ENCODE measurements around the gene SMPD2.
A peak's percentile ranks its signal among the peaks of the same experiment; 100 is the strongest.
"Not testable (repeated sequence)": the region's sequence is repeated elsewhere in the genome, so short reads cannot be mapped to it uniquely, and the experiment has no call there.

SMPD2 gene

GRCh38 chr6:109447087-109447486 lies 6.6 kb downstream of the SMPD2 start:
- no peak for DNase-seq

DNA sequence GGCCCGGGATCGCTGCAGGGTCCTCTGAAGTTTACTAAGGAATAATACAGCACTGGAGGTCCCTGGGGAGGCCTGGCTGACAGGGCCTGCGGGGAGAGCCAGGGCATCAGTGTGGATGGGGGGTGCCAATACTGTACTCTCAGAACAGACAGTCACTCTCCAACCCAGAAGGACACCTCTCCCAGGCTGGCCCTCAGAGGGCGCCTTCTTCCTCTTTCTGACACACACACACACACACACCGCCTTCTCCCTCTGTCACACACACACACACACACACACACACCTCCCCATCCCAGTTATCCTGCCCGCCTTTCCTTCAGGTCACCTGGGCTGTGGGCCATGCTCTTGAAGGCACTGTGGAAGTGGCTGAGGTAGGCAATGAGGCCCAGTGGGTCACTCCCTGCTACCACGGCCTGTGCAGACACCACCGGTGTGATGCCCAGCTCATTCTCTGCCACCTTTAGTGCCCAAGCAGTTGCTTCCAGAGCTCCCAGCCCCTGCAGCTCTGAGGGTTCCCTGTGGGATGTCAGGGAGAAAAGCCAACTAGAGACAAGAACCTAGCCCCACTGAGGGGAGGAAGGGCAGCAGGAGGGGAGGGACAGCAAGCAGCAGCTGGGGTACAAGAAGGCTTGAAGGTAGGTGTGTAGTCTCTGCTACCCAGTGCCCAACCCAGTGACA lies 7.5 kb downstream of the SMPD2 start:
- no peak for DNase-seq

DNA sequence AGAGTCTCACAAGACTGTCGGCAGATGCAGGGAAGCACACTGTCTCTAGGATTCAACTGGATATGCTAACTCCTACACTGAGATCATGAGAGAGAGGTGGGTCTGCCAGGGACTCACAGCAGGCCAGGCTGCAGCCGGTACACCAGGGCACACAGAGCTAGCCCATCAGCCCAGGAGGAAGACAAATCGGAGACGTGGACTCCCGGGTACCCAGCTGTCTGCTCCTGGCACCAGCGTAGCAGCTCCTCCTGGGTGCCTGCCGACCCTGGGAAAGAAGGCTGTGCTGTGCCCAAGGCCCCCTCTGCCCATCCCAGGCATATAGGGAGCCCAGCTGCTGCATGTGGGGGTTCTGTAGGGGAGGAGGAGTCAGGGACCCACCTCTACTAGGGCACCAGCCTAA lies 8.1 kb downstream of the SMPD2 start:
- no peak for DNase-seq

- no peak for DNase-seq
Observed at GRCh38 chr6:109449064-109449794, 8.7 kb downstream of the SMPD2 start.

DNA sequence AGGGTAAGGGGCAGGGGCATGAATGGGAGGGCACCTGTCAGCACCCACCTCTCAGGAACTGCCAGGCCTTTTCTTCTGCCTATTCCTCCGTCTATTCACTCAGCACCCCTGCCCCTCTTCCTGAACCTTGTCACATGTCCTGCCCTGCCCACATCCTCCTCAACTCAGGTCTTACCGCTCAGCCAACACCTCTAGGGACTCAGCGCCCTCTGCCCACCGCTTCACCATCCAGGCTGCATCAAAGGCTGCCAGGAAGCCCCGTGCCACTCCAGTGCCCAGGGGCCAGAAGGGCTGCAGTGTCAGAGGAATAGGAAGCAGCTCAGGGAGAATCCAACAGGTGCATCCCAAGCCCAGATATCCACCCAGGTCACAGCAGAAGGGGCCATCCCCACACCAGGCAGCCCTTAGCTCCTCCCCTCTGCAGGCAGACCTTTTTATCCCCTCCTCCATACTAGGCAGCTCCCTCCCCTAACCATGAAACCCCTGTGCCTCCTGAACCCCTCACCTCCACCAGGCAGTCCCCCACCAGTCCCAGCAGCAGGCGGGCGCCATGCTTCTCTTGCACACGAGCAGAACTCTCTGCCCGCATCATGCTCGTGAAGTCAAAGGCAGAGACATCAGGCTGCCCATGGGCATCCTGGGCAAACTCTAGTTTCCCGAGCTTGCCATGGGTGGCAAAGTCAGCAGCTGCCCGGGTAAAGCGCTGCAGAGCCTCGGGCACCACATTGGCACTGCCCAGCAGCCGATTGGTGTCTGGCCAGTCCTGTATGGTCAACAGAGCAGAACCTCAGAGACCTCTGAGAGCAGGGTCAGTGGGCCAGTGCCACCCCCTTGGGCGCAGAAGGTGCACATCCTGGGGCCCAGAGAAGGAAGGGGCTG lies 9.5 kb downstream of the SMPD2 start:
- DNase-seq, result no peak

DNA sequence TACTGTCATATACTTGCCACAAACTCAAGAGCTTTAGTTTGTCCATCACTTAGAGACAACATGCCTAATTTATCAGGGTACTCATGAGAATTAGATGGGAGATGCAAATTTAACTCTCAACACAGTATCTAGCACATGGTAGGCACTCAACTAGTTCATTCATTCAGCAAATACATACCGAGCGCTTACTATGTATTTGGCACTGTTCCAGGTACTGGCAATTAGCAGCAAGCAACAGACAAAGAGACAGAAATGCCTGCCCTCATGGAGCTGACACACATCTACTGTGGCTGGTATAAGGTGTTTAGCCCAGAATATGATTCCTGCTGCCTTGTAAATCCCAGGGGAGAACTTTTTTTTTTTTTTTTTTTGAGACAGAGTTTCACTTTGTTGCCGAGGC lies 10.3 kb downstream of the SMPD2 start:
- no peak for DNase-seq

GRCh38 chr6:109451376-109451775 lies 10.9 kb downstream of the SMPD2 start:
- DNase-seq, result no peak

GRCh38 chr6:109452181-109452580 lies 11.7 kb downstream of the SMPD2 start:
- no peak for DNase-seq

DNA sequence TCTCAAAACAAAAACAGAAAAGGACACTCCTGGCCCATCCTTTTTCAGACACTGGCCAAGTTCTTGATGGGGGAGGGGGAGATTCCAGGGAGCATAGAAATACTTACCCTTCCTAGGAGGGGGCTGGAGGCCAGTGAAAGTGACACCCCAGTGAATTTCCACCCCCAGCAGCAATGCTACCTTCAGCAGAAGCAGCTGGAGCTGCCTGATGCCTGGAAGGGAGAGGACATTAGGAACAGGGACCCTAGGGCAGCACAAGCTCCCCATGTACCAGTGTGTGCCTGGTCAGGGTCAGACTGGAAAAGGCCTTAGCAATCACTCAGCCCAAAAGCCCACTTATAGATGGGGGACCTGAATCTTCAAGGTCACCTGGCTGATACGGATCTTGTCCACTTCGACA lies 12.6 kb downstream of the SMPD2 start:
- DNase-seq, result no peak

DNA sequence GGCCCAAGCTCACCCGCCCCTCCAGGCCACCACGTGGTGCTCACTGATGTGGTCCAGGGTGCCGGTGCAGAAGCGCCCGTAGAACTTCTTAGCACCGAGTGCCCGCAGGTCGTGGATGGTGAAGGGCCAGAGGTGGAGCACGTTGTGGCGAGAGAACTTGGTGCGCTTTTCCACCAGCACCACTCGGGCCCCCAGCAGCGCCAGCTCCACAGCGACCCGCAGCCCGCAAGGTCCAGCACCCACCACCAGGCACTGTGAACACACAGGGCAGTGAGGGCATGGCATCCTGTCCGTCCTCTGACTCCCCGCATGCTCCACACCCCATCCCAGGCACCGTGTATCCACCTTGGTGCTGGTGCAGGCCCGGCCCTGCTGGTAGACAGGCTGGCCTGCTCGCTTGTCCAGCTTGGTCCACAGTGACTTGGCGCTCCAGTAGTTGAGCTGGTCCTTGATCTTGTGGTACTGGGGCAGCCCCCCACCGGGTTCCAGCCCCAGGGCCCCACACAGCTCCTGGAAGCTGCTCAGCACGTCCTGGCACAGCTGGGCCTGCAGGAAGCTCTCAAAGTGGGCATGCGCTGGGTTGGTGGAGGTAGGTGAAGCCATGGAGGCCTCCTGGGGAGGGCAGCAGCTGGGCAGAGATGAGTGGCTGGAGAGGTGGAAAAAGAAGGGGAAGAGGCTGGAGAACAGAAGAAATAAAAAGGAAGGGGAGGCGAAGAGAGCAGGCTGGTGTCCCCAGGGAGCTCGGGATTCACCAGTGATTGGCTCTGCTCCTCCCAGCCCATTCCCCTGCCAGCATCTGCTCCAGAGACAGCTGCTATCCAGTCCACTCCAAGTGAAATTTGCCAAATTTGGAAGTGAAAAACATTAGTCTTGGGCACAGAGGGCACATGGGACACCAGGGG lies 13.3 kb downstream of the SMPD2 start:
- peak; percentile 88 for DNase-seq

GRCh38 chr6:109454496-109455436 lies 14.2 kb downstream of the SMPD2 start:
- peak; percentile 30 for DNase-seq

- DNase-seq, result peak; percentile 77
Observed at GRCh38 chr6:109455437-109456110, 15.1 kb downstream of the SMPD2 start, which contains the start of gene MICAL1. Gene MICAL1, minus strand, starts transcription at chr6:109455772. Its CDS starts 1,576 bp downstream, at chr6:109454196.

DNA sequence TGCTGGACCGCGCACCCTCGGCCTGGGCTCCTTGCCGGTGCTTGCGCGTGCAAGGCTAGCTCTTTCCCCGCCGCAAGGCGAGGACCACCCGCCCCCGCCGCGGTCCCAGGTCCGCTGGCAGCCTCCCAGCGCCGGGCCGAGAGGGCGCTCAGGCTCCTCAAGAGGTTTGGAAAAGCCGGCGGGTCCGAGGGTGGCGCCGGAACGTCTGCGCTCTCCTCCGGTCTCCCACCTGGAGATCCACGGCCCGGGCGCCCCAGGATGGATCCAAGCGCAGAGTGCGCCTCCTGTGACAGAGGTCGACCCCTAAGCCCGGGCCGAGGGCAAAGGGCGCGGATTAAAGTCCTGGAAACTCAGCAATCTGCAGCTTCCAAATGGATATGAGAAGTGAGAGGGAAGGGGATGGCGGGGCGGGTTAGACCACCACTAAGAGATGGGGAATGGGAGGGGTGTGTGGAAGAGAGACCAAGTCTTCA lies 15.6 kb downstream of the SMPD2 start:
- no peak for DNase-seq

- DNase-seq, result peak; percentile 41
Observed at GRCh38 chr6:109456710-109457561, 16.4 kb downstream of the SMPD2 start.

DNA sequence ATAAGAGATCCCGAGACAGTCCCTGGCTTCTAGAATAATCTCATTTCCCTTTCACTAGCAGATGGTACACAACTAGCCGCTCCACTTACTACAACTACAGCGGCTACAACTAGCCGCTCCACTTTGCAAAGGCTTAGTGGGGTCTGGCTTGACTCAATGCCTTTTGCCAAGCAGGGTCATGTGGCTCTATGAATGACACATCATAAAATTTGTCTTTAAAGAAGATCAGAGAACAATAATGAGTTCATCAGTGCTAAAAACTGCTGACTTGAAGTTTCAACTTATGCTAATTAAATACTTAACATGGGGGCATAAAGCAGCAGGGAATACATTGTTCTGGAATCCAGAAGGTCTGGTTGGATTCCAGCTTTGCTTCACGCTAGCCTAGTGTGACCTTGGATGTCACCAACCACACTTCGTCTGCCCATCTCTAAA lies 17.1 kb downstream of the SMPD2 start:
- DNase-seq, result no peak

GRCh38 chr6:109458774-109459531 lies 18.4 kb downstream of the SMPD2 start:
- no peak for DNase-seq

DNA sequence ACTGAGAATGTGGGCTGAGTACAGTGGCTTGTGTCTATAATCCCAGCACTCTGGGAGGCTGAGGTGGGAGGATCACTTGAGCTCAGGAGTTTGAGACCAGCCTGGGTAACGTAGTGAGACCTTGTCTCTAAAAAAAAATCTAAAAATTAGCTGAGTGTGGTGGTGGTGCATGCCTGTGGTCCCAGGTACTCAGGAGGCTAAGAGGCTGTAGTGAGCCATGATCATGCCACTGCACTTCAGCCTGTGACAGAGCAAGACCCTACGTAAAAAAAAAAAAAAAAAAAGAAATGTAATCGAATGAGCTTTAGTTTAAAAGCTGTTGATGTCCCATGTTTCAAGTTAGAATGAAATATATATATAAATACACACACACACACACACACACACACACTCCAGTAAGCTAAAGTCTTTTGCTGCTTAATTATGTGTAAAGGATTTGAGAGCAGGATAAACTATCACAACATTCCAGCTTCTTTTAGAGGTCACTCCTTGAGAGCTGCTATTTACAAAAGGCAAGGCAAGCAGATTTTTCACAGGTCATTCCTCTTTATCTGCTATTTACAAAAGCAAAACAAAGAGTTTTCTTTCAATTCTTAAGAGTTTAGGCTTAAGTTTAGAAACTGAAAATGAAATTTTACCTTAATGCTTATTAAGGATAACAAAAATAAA lies 19.8 kb downstream of the SMPD2 start:
- DNase-seq, result no peak

- DNase-seq, result not testable (repeated sequence)
Observed at GRCh38 chr6:109461205-109461604, 20.7 kb downstream of the SMPD2 start.
